ENCODE data around the gene PSMD13. TPM values are rescaled to one million over a fixed set of nuclear protein-coding genes. Genes with fewer than 3 reads are reported as not detected.
"Not testable (repeated sequence)": the region's sequence is repeated elsewhere in the genome, so short reads cannot be mapped to it uniquely, and the experiment has no call there.

The PSMD13 gene
- total RNA-seq, 3 donors from 2014 or later: 348 to 399 (median 390) TPM

DNA sequence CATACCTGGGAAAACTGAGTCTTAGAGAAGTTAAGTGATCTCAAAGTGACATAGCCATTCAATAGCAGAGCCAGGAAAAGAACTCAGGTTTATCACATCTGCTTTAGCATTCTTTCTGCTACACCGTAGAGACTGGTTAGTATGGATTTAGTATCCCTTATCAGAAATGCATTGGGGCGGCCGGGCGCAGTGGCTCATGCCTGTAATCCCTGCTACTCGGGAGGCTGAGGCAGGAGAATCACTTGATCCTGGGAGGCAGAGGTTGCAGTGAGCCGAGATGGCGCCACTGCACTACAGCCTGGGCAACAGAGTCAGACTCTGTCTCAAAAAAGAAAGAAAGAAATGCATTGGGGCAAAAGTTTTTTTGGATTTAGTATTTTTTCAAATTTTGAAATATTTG is 1.6 kb downstream of the PSMD13 start:
- peaks cover 36% of the 10 kb centered on the region for H3K36me3 Mint-ChIP-seq (ENCODE audit: insufficient read depth)
- not testable (repeated sequence) for DNase-seq; ATAC-seq; H3K9me3 Mint-ChIP-seq; H3K27me3 Mint-ChIP-seq (ENCODE audit: low read depth)
- H3K4me3 Mint-ChIP-seq: peak overlapping the region; percentile 97
- peaks cover 56% of the 10 kb centered on the region for H3K4me1 Mint-ChIP-seq (ENCODE audit: low read depth)

DNA sequence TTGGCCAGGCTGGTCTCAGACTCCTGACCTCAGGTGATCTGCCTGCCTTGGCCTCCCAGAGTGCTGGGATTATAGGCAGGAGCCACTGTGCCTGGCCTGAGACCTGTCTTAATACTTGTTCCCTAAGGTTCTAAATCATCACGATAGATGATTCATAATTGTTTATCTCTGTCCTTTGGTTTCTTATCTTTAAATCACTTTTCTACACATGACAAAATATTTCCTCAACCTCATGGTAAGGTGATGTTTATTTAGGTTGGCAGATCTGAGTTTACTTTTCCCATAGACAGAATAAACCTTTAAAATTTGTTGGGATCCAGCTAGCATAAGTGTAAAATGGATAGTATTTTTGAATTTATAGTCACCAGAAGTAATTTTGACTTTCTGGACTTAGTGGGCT is 3.5 kb downstream of the PSMD13 start:
- Mint-ChIP-seq H3K4me1 (ENCODE audit: low read depth) (peaks cover 49% of the 10 kb centered on the region), H3K27me3 (ENCODE audit: low read depth) (no peaks in the 10 kb centered on the region), H3K36me3 (ENCODE audit: insufficient read depth) (peaks cover 46% of the 10 kb centered on the region), H3K4me3 (no peak overlapping the region), H3K9me3 (no peaks in the 10 kb centered on the region)
- ATAC-seq: no peak
- no peak for DNase-seq

DNA sequence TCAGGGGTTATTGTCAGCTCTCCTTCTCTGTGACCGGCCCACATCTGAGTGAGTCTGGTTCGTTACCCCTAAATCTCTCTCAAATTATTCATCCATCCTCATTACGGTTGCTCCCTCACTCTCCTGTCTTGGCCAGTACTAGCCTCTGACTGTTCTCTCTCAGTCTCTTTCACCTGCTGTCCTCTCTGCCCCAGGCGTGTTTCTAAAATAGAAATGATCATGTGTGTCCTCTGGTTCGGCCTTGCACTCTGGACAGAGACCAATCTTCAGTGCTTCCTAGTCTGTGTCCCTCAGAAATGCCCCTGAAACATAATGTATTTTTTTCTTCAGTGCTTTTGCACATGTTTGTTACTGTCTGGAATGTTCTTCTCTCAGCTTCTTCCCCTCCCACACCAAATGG is 4.9 kb downstream of the PSMD13 start:
- DNase-seq (no peak), ATAC-seq (no peak)
- Mint-ChIP-seq H3K4me1 (ENCODE audit: low read depth) (peaks cover 43% of the 10 kb centered on the region), H3K27me3 (ENCODE audit: low read depth) (no peaks in the 10 kb centered on the region), H3K36me3 (ENCODE audit: insufficient read depth) (peaks cover 51% of the 10 kb centered on the region), H3K9me3 (no peaks in the 10 kb centered on the region), H3K4me3 (no peak overlapping the region)

DNA sequence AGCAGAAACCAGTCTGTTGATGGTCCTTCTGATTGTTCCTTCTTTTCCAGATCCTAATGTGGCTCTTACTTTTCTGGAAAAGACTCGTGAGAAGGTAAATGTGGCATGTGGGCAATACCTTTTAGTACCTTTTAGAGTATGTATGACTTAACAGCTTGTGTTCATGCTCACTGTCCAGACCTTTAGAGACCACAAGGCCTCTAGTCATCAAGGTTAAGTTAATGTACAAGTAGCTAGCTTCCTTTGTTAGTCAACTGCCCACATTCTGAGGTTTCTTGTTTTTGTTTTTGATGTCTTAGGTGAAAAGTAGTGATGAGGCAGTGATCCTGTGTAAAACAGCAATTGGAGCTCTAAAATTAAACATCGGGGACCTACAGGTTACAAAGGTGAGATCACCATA is 7.6 kb downstream of the PSMD13 start:
- peaks cover 66% of the 10 kb centered on the region for H3K36me3 Mint-ChIP-seq (ENCODE audit: insufficient read depth)
- ATAC-seq: no peak
- no peak for DNase-seq
- no peak overlapping the region for H3K4me3 Mint-ChIP-seq
- peaks cover 32% of the 10 kb centered on the region for H3K4me1 Mint-ChIP-seq (ENCODE audit: low read depth)
- H3K9me3 Mint-ChIP-seq: no peaks in the 10 kb centered on the region
- no peaks in the 10 kb centered on the region for H3K27me3 Mint-ChIP-seq (ENCODE audit: low read depth)

DNA sequence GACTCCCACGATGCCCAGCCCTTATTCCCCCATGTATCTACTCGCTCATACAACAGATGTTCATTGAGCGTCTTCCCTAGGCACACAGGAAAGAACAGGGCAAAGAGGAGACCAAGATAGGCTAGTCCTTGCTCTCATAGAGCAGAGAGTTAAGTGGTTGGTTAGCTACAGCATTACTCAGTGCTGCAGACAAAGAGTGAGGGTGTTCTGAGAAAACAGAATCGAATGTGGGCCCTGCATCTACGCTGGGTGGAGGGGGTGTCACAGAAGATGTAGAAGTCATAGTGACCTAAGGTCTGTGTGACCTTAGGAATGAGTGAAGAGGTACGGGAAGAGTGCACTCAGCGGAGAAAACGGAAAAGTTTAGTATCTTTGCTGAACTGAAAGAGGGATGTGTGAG is 12.3 kb downstream of the PSMD13 start:
- ATAC-seq (no peak), DNase-seq (no peak)
- Mint-ChIP-seq H3K4me1 (ENCODE audit: low read depth) (peaks cover 13% of the 10 kb centered on the region), H3K27me3 (ENCODE audit: low read depth) (no peaks in the 10 kb centered on the region), H3K9me3 (no peaks in the 10 kb centered on the region), H3K4me3 (no peak overlapping the region), H3K36me3 (ENCODE audit: insufficient read depth) (peaks cover 55% of the 10 kb centered on the region)

DNA sequence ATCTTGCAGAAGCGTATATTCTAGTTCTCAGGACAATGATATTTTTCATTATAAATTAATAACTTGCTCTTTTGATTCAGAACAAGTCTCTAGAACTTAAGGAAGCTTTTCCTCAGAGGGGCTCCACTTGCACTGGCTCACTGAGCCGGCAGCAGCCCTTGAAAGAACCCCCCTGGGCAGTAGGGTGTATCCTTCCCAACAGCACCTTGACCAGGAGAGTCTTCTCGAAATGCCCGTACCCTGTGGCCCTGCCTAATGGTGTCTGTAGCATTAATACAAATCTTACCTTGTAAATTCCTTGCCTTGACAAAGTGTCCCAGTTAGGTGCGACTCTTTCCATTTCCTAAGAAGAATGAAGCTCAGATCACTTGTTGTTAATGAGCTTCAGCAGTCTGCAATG is 13.5 kb downstream of the PSMD13 start:
- peak in 1 of 2 donors; percentile 6 for ATAC-seq

DNA sequence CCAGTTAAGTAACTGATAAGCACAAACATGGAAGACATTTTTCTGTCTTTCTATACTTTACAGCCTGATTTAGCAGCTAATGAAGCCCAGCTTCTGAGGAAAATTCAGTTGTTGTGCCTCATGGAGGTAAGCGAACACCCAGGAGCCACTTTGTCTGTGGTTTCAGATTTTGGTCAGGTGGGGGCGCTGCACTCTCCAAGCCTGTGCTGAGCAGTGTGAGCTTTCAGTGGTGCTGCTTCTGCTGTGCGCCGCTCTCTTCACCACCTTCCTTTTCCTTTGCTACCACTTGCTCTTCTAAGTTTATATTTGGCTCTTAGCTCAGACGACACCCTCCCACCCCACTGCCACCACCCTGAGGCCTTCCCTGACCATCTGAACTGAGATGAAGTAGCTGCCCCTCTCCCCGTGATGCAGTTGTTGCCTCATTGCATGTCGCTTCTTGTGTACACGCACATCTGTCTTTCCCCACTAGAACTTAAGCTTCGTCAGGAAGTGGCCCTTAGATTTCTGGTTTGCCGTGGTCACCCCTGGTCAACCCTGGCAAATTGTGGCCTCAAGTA is 14.0 kb downstream of the PSMD13 start:
- H3K27me3 Mint-ChIP-seq (ENCODE audit: low read depth): no peaks in the 10 kb centered on the region
- peaks cover 46% of the 10 kb centered on the region for H3K36me3 Mint-ChIP-seq (ENCODE audit: insufficient read depth)
- ATAC-seq (peak; percentile 90 to 92), DNase-seq (peak; percentile 81)
- H3K4me1 Mint-ChIP-seq (ENCODE audit: low read depth): peaks cover 13% of the 10 kb centered on the region
- no peaks in the 10 kb centered on the region for H3K9me3 Mint-ChIP-seq
- H3K4me3 Mint-ChIP-seq: peak overlapping the region; percentile 3

More for the DNA sequence above, 13.5 kb downstream of the PSMD13 start:
- no peaks in the 10 kb centered on the region for H3K27me3 Mint-ChIP-seq (ENCODE audit: low read depth)
- peaks cover 13% of the 10 kb centered on the region for H3K4me1 Mint-ChIP-seq (ENCODE audit: low read depth)
- H3K4me3 Mint-ChIP-seq: no peak overlapping the region
- H3K9me3 Mint-ChIP-seq: no peaks in the 10 kb centered on the region
- H3K36me3 Mint-ChIP-seq (ENCODE audit: insufficient read depth): peaks cover 49% of the 10 kb centered on the region
- no peak for DNase-seq

DNA sequence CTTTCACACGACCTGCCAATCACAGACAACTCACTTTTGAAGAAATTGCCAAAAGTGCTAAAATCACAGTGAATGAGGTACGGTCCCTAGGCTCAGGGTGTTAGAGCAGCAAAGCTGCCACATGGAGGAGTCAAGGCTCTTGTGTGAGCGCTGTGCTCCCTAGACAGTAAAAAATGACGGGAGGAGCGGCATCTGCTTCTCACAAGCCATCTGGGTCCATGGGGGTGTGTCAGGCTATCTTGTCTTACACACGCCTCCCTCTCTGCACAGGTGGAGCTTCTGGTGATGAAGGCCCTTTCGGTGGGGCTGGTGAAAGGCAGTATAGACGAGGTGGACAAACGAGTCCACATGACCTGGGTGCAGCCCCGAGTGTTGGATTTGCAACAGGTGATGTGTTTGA is 14.8 kb downstream of the PSMD13 start:
- Mint-ChIP-seq H3K36me3 (ENCODE audit: insufficient read depth) (peaks cover 44% of the 10 kb centered on the region), H3K27me3 (ENCODE audit: low read depth) (no peaks in the 10 kb centered on the region), H3K4me1 (ENCODE audit: low read depth) (peaks cover 13% of the 10 kb centered on the region), H3K9me3 (no peaks in the 10 kb centered on the region), H3K4me3 (no peak overlapping the region)
- ATAC-seq: no peak
- DNase-seq: no peak

DNA sequence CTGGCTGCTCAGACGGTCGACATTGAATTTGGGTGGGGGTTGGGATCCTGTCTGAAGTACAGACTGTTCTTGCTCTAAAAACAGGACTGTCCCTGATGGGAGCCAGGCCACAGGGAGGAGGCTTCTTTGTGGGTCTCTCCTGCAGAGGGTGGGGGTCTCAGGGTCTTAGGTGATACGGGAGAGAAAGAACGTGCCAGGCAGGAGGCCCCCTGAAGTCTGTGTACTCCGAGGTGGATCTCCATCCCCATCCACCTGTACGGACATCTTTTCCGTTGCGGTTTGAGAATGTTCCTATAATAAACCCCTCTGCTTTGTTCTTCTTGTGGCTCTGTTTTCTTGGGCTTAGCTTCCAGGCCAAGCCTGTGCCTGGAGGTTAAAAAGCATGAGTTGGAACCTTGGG is 15.9 kb downstream of the PSMD13 start:
- Mint-ChIP-seq H3K27me3 (ENCODE audit: low read depth) (no peaks in the 10 kb centered on the region), H3K4me3 (no peak overlapping the region), H3K36me3 (ENCODE audit: insufficient read depth) (peaks cover 34% of the 10 kb centered on the region), H3K9me3 (no peaks in the 10 kb centered on the region), H3K4me1 (ENCODE audit: low read depth) (peaks cover 13% of the 10 kb centered on the region)
- ATAC-seq (no peak), DNase-seq (no peak)

DNA sequence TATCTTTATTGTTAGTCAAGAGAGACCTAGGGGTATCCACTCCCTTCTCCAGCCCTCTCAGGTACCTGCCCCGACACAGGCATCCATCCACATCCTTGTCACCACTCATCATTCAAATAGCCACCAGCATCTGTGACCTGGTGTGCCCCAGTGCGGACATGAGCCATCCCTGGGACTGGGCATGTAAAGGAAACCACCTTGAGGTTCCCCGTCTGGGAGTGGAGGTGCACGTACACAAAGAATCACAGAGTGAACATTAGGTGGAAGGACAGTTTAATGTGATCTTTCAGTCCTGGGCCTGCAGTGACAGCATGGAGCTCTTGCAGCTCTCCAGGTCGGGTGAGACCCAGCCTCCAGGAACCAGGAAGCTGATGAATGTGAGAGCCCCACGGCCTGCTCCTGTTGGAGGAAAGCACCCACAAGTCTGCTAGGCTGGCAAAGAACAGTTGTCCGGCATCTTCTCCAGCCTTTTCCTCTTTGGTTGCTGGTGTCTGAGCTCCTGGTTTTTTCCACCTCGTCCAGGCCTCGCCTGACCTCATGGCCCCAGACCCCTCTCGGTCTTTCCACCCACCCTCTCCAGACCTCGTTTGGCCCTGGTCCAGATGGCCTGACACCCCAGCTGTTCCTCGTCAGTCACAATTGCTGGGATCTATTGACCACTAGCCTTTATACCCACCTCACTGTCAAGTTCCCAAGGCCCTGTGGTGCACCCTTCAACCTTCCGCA is 16.5 kb downstream of the PSMD13 start:
- ATAC-seq: no peak
- Mint-ChIP-seq H3K9me3 (no peaks in the 10 kb centered on the region), H3K27me3 (ENCODE audit: low read depth) (no peaks in the 10 kb centered on the region), H3K4me3 (no peak overlapping the region), H3K4me1 (ENCODE audit: low read depth) (peaks cover 13% of the 10 kb centered on the region), H3K36me3 (ENCODE audit: insufficient read depth) (peaks cover 29% of the 10 kb centered on the region)
- no peak for DNase-seq

DNA sequence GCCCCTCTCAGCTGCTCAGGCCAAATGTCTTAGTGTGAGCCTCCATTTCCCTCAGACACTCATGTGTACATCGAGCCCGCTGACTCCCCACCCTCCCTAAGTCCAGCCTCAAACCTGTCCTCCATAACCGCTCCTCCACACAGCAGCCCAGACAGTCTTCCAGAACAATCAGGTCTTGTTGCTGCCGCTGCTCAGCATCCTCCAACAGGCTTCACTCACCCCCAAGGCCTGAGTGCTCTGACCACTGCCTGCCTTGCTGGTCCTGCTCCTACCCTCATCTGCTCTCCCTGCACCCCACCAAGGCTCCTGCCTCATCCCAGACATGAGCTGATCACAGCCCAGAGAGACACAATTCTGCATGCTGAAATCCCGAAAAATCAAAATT is 17.1 kb downstream of the PSMD13 start:
- Mint-ChIP-seq H3K36me3 (ENCODE audit: insufficient read depth) (peaks cover 25% of the 10 kb centered on the region), H3K4me1 (ENCODE audit: low read depth) (peaks cover 12% of the 10 kb centered on the region), H3K9me3 (no peaks in the 10 kb centered on the region), H3K4me3 (no peak overlapping the region), H3K27me3 (ENCODE audit: low read depth) (no peaks in the 10 kb centered on the region)
- no peak for ATAC-seq
- no peak for DNase-seq

DNA sequence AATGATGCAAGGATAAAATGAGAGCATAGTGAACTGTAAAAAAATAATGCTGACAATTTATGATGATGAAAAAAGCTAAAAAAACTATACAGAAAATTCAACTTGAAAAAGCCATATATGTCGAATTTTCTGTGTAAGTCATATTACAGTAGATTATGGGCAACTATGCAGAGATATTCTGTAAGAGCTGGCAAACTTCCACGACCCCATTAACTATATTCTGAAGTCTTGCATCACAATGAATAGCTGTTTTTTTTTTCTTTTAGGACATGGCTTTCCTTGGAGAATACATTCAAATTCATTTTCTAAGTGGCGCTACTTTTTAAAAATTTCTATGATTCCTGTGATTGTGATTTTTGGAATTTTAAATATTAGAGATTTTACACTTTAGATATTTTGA is 18.4 kb downstream of the PSMD13 start:
- ATAC-seq (no peak), DNase-seq (no peak)
- no peaks in the 10 kb centered on the region for H3K9me3 Mint-ChIP-seq
- H3K36me3 Mint-ChIP-seq (ENCODE audit: insufficient read depth): peaks cover 21% of the 10 kb centered on the region
- peaks cover 7% of the 10 kb centered on the region for H3K4me1 Mint-ChIP-seq (ENCODE audit: low read depth)
- no peak overlapping the region for H3K4me3 Mint-ChIP-seq
- no peaks in the 10 kb centered on the region for H3K27me3 Mint-ChIP-seq (ENCODE audit: low read depth)

DNA sequence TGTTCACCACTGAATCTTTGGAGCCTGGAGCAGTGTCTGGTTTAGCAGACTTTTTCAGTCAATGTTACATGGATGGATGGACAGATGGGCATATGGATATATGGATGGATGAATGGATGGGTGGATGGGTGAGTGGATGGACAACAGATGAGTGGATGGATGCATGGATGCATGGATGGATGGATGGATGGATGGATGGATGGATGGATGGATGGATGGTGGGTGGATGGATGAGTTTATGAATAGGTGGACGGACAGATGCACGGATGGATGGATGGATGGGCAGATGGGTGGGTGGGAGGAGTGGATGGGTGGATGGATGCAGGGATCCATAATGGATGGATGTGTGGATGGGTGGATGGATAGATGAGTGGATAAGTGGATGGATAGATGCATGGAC is 19.0 kb downstream of the PSMD13 start:
- Mint-ChIP-seq H3K9me3 (no peaks in the 10 kb centered on the region), H3K4me3 (no peak overlapping the region), H3K4me1 (ENCODE audit: low read depth) (peaks cover 5% of the 10 kb centered on the region), H3K27me3 (ENCODE audit: low read depth) (no peaks in the 10 kb centered on the region), H3K36me3 (ENCODE audit: insufficient read depth) (peaks cover 16% of the 10 kb centered on the region)
- DNase-seq (no peak), ATAC-seq (no peak)

DNA sequence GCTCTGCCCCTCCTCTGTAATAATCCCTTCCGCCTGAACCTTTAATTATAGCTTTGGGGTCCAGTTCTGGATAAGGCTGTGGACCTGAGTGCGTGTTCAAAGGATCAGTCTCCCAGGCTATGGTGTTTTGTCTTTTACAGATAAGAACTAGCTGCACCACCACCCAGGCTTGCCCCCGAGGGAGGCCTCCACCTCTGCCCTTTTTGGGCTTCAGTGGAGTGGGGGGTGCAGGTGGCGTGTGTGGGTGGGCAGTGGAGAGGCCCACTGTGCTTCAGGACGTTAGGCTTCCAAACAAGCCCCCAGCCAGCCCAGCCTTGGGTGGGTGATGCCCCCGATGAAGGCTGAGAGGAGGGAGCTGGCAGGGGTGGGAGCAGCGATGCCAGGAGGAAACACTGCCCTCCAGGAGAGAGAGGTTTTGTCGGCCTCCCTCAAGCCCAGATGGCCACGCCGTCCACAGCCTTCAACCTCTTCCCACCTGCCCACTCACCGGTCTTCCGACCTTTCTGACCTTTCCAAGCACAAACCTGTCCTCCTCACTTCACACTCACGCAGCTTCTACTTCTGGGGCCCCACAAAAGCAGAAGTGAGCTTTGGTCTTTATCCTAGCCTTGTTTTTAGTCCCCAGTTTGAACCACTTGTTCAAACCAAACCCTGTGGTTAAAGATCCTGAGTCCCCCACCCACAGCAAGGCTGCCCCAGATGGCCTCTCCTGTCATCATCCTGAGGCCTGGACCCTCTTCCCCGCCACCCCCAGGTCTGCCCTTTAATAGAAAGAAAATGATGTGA is 20.4 kb downstream of the PSMD13 start:
- Mint-ChIP-seq H3K4me1 (ENCODE audit: low read depth) (no peaks in the 10 kb centered on the region), H3K9me3 (no peaks in the 10 kb centered on the region), H3K27me3 (ENCODE audit: low read depth) (no peaks in the 10 kb centered on the region), H3K4me3 (no peak overlapping the region), H3K36me3 (ENCODE audit: insufficient read depth) (peaks cover 7% of the 10 kb centered on the region)
- DNase-seq (no peak), ATAC-seq (no peak)
